Measurements from ENCODE around the gene PITPNM3.
"Not testable (repeated sequence)": the region's sequence is repeated elsewhere in the genome, so short reads cannot be mapped to it uniquely, and the experiment has no call there.

Gene PITPNM3

DNA sequence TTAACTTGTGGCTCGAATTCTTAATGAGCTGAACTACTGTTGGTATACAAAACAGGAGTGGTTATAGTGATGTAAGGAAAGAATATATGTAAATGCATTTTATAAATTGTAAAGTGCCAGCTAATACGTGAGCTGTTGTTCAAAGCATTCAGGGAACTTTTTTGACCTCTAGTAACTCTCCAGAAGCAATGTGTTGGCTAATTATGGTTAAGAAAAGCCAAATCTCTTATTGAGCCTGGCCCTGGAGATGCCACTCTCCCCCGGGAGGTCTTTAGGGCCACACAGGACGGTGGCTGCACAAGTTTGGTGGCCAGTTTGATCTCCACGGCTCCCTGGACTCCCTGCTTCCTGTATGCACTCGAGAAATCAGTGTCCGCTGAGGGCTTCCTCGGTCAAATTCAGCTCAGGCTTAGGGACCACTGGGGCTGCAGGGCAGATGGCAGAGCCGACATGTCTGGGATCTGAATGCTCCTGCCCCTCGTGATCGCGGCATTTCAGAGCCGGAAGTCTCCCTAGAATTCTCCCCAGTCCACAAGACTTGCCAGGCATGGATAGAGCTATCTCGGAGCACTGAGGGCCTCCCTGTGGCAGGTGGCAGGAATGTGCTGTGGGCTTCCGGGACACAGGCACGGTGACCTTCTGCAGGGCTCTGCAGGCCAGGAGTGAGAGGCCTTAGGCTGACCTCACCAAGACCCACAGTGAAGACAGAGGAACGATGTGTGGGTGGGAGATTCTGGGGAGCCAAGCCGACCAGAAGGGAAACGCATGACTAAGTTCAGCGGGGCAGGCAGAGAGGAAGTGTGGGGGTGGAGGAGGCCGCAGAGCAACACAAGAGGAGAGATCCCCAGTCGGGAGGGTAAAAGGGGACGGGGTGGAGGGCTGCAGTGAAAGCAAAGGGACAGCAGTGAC lies 18.6 kb upstream of the PITPNM3 start:
- peak in 2 of 58 donors; percentile 9 to 11 for DNase-seq

- DNase-seq = no peak
These were observed 17.8 kb upstream of the PITPNM3 start for GRCh38 chr17:6573982-6574686.

DNA sequence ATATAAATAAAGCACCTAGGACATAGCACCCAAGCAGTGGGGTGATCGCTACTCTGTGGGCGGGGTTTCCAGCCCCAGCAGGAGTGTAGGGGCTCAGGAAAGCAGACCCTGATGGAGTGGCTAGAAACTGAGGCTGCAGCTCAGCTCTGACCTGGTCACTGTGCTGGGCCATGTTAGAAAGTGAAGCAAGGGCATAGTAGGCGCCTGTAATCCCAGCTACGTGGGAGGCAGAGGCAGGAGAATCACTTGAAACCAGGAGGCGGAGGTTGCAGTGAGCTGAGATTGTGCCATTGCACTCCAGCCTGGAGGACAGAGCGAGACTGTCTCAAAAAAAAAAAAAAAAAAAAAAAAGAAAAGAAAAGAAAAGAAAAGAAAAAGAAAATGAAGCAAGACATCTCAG lies 17.1 kb upstream of the PITPNM3 start:
- not testable (repeated sequence) for DNase-seq

DNA sequence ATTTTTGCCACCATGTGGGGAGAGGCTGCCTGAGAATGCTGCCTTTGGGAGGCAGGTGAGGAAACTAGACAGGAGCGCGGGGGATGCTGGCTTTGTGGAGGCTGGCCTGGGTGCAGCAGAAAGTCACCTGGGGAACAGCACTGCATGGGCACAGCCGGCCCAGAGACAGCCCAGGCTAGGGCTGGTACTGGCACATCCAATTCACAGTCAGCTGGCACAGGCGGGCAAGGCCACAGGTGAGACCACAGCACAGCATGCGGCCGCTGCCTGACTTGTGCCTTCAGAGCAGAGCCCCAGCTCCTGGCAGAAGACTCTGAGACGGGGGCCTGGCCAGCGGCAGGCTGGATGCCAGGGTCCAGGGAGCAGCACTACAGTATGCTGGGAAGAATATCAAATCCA lies 16.6 kb upstream of the PITPNM3 start:
- DNase-seq = no peak

DNA sequence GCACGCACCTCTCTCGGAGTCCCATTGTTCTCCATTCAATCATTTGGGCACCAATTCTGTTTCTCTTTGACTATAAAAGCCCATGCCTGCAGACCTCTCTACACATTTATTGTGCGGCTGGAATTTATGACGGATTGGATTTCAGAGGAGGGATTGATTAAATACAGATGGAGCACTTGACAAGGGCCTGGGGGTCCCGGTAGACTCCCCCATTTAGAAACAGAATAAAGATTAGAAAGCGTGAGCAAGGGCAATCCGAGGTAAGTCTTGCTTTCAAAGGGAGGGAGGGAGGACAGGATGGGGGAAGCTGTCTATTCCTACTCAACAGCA lies 15.1 kb upstream of the PITPNM3 start:
- no peak for DNase-seq

DNA sequence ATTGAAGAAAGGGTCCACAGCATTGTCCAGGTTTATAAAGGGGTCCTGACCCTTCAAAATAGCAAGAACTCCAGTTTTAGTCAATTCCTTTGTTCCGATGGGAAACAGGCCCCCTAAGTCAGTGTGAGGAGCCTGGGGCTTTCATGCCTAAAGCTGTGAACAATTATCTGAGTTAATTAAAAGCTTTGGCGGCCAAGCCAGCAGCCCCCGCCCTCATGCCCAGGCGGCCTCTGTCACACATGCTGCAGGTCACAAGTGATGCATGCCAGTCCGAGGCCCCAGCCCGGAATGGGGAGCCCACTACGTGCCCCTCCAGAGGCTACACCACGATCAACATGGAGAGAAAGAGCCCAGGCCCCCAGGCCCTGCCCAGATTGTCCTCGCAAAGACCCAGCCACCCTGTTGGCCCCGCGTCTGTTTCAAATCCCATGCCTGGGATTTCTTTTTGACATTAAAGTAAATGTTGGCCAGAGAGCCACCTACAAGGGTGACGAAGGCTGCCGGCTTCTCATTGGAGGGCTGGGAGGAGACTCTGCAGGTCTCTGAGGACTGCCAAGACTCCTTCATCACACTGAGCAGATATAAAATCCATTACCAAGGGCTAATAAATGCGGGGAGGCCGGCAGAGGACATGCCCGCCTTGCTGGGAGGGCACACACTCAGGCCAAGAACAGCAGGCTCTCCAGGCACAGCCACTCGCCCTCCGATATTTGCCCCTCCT lies 14.5 kb upstream of the PITPNM3 start:
- DNase-seq = no peak

- no peak for DNase-seq
These were observed 13.3 kb upstream of the PITPNM3 start for GRCh38 chr17:6569370-6570285.

DNA sequence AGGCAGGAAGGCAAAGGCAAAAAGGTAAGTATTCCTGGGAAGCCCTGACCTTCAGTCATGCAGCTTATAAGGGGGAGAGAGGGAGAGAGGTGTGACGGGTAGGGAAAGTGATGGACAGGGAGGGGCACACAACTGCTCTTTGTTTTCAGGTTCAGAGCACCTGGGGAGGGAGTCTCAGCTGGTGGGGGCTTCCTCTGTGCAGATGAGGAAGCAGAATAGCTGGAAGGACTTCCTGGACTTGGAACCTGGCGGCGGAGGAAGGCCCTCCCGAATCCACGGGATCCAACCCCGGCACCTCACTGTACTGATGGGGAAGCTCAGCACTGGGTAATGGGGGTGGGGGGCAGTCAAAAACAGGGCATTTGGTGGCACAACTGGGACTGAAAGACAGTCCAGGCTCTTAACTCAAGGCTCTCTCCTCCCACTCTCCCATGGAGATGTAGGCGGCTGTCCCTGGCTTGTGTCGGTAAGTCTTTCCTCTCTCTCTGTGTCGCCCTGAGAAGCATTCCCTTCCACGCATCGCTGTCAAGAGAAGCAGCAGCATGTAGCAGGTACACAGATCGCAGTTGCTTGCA lies 11.9 kb upstream of the PITPNM3 start:
- no peak for DNase-seq

GRCh38 chr17:6567528-6568183 lies 11.3 kb upstream of the PITPNM3 start:
- no peak for DNase-seq

- no peak for DNase-seq
These were observed 5.1 kb upstream of the PITPNM3 start for GRCh38 chr17:6561446-6561845.

GRCh38 chr17:6560496-6560895 lies 4.1 kb upstream of the PITPNM3 start:
- no peak for DNase-seq

DNA sequence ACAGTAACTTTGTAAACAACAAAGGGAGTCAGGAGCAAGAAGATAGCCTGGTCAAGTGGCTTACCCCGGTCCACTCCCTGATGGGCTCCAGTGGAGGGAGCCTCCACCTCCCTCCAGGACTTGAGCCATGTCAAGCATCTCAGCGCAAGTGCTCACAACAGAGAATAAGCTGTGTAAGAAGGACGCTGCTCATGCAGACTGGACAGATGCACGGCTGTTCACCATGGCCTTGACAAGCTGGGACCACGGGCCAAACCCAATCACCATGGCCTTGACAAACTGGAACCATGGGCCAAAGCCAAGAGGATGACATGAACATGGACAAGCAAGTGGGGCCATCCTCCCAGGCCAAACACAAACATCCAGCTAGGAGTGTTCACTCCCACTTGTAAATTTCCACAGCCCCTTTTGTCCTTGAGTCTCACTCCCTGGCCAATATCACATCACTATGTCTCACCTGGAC lies 3.4 kb upstream of the PITPNM3 start:
- DNase-seq = no peak

DNA sequence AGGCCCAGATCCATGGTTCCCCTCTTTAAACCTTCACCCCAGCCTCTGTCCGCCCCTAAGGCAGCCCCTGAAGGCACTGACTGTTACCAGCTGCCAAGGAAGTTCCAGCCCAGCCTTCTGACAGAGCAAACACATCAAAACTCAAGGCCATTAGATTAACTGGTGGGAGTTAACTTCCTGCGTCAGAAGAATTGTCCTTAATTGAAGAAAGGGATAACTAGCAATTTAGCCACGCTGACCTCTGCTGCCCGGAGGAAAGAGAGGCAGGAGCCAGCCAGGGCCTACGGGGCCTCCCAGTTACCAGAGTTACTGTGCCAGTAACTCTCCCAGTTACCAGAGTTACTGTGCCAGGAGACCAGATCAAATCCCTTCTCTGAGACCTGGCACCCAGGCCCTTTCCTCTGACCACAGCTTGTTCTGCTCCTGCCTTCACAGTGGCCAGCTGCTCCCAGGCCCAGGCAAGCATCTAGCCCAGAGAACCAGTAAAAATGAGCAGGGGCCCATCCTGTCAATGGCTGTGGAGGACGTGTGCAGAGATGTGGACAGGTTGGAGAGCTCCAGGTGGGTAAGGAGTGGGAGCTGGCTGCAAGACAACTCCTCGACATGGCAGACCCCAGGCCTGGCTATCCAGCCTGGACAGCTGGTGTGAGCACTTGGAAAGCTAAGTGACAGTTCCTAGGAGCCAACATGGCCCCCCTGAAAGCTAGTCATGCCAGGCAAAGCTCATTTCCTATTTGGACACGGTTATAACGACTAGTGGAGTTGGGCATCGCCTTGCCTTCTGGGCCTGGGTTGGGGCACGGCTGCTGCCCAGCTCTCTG lies 2.8 kb upstream of the PITPNM3 start:
- no peak for DNase-seq

DNA sequence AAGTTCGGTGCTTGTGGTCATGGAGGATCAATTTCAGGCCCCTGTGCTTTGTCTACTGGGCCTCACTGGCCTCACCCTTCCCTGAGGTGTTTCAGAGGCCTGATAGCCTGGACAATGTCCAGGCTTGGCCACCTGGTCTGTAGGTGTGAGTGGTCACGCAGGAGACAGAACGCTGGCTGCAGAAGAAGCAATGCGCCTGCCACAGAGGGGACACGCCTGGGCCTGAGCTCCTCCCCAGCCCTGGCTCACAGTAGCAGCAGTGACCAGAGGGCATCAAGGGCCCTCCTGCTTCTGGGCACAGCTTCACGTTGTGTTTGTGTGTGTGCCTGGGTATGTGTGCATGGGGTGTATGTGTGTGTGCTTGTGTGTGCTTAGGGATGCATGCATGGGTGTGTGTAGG lies 1.9 kb upstream of the PITPNM3 start:
- no peak for DNase-seq

DNA sequence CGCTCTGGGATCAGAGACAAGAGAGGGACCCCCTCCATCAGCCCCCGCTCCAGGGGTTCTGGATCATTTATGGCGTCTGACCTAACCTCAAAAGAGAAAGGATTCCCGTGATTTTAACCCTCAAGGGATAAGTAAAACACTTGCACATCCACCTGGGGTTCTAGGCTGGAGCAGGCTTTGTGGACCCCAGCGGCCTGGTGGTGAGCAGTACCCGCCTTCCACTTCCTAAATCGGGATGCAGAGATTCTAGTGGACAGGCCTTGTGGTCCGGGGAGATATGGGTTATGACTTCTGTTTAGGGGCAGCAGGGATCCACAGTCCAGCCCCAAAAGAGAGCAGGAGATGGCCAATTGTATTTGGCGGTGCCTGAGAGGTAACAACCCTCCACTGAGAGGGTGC lies 684 bp upstream of the PITPNM3 start:
- no peak for DNase-seq

- peak in 27 of 58 donors; percentile 20 to 84 (median 54) for DNase-seq
These were observed 829 bp downstream of the PITPNM3 start for GRCh38 chr17:6555331-6556120.

DNA sequence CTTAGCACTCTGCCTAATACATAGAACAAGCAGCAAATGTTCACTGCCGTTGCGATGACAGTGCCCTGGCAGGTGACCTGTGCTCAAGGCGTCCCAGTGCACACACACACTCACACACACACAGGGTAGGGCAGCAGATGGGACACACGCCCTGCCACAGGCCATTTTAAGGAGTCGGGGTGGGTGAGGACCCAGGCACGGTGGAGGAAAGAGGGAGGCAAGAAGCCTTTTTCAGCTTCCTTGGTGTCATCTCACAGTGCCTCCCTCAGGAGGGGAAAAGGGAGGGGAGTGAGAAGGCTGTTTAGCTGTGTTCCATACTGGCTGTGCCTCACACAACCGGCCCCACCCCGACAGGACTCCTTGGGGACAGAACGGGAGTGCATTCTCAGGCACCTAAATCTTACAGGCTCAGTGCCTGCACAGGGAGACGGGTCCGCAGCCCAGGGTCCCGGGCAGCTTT lies 1.5 kb downstream of the PITPNM3 start:
- peak in 21 of 58 donors; percentile 23 to 84 (median 58) for DNase-seq

DNA sequence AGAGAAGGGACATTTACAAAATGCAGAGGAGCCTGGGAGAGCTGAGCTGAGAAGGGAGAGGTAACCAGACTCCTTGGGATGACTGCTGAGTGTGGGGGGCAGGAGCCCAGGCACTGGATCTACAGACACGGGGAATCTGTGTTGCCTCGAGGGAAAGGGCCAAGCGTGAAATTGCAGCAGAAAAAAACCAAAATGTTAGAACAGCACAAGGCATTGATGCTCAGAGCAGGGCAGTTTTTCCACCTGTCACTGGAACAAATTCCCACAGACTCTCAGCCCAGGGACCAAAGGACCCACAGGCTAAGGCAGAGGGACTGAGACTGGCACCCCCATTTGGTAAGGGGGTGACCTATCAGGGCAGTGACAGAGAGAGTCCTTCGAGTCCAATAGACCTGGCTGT lies 2.0 kb downstream of the PITPNM3 start:
- no peak for DNase-seq

Data from anterior cingulate cortex (tissue), 58 donors.